Effector memory CD4-positive, alpha-beta T cell (primary cell): Measurements from ENCODE around the gene KCNH5.
"Not testable (repeated sequence)": the region's sequence is repeated elsewhere in the genome, so short reads cannot be mapped to it uniquely, and the experiment has no call there.

Experiments
- DNase-seq, 3 donors: peaks; one replicate each; pipeline ENCODE4 v3.0.0-alpha.2; 2020
- H3K27ac ChIP-seq: 2 replicates; pipeline ENCODE4 v1.7.0; 2013; ENCODE audit warnings: mild to moderate bottlenecking, low read length, moderate library complexity; ENCODE audit not compliant: insufficient read depth, poor library complexity, severe bottlenecking
- H3K27me3 ChIP-seq: replicated peaks from 2 replicates; pipeline ENCODE4 v1.7.0; 2013; ENCODE audit warnings: mild to moderate bottlenecking, low read length; ENCODE audit not compliant: insufficient read depth, control insufficient read depth, poor library complexity, severe bottlenecking
- H3K36me3 ChIP-seq: 2 replicates; pipeline ENCODE4 v1.7.0; 2013; ENCODE audit warnings: mild to moderate bottlenecking, low read length, moderate library complexity; ENCODE audit not compliant: control insufficient read depth, insufficient read depth
- H3K4me1 ChIP-seq: 2 replicates; pipeline ENCODE4 v1.7.0; 2013; ENCODE audit warnings: low read length, mild to moderate bottlenecking; ENCODE audit not compliant: control insufficient read depth, insufficient read depth, poor library complexity, severe bottlenecking
- H3K4me3 ChIP-seq: 2 replicates; pipeline ENCODE4 v1.7.0; 2013; ENCODE audit warnings: low read length, low read depth, mild to moderate bottlenecking; ENCODE audit not compliant: insufficient read depth, poor library complexity, severe bottlenecking
- H3K9me3 ChIP-seq: 2 replicates; pipeline ENCODE4 v1.7.0; 2013; ENCODE audit warnings: mild to moderate bottlenecking, low read length, moderate library complexity; ENCODE audit not compliant: control insufficient read depth

KCNH5 gene

GRCh38 chr14:62778310-62778709, 266.9 kb downstream of the KCNH5 start:
- Histone ChIP-seq H3K4me1 (no peaks in the 10 kb centered on the region), H3K27me3 (no peaks in the 10 kb centered on the region), H3K27ac (no peak overlapping the region), H3K36me3 (no peaks in the 10 kb centered on the region), H3K9me3 (no peaks in the 10 kb centered on the region), H3K4me3 (no peak overlapping the region)
- DNase-seq, result no peak

DNA sequence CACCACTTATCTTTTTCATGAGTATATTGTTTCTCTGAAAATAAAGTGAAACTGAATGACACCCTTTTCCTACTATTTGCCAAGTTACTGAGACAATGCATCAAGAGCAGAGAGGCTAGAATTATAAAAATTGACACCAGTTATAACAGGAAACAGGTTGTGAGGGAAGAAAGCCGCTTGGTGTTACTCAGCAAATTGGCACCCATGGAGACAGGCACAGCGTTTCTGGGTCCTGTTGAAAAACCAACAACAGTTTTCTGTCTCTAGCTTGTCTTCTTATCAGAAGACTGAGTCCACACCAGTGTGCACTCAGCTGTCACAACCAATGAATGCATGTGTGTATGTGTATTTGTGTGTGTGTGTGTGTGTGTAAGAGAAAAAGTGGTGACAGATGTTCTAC, 267.7 kb downstream of the KCNH5 start:
- H3K4me1 ChIP-seq, result no peaks in the 10 kb centered on the region
- no peaks in the 10 kb centered on the region for H3K9me3 ChIP-seq
- no peaks in the 10 kb centered on the region for H3K27me3 ChIP-seq
- no peak overlapping the region for H3K4me3 ChIP-seq
- no peaks in the 10 kb centered on the region for H3K36me3 ChIP-seq
- no peak for DNase-seq
- no peak overlapping the region for H3K27ac ChIP-seq

DNA sequence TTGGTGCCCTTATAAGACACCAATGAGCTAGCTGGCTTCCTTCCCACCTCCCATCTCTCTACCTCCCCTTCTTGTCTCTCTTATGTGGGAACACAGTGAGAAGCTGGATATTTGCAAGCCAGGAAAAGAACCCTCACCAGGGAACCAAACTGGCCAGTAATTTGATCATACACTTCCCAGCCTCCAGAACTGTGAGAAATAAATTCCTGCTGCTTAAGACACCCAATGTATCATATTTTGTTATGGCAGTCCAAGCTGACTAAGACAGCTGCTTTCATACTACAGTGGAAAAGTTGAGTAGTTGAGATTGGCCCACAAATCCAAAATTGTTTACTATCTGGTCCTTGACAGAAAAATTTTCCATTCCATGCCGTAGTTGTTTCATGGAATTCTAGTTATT, 269.0 kb downstream of the KCNH5 start:
- Histone ChIP-seq H3K27ac (no peak overlapping the region), H3K4me1 (no peaks in the 10 kb centered on the region), H3K9me3 (no peaks in the 10 kb centered on the region), H3K36me3 (no peaks in the 10 kb centered on the region), H3K4me3 (no peak overlapping the region), H3K27me3 (no peaks in the 10 kb centered on the region)
- DNase-seq, result no peak

DNA sequence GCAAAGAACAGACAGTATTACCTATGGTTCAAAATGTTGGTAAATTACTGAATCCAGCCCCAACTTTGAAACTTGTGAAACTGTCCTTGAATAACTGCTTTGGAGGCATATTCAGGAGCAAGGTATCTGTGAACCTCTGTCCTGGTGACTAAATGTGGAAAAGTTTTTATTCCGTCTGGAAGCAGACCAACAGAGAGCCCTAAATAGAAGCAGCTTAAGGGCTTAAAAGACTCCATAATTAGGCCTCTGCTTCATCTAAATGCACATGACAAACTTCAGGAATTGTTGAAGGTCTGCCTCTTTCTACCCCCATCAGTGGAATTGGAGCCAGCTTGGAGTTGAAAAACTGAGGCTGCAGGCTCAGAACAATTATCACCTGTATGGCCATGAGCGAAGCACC, 276.5 kb downstream of the KCNH5 start:
- no peaks in the 10 kb centered on the region for H3K9me3 ChIP-seq

DNA sequence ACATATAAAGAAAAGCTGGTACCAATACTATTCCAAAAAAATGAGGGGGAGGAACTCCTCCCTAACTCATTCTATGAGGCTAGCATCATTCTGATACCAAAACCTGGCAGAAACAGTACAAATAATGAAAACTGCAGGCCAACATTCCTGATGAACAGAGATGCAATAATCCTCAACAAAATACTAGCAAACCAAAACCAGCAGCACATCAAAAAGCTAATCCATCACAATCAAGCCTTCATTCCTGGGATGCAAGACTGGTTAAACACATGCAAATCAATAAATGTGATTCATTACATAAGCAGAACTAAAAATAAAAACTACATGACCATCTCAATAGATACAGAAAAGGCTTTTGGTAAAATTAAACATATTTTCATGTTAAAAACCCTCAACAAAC, 281.3 kb downstream of the KCNH5 start:
- Histone ChIP-seq H3K27ac (no peak overlapping the region), H3K4me1 (no peaks in the 10 kb centered on the region), H3K9me3 (no peaks in the 10 kb centered on the region), H3K27me3 (no peaks in the 10 kb centered on the region), H3K4me3 (no peak overlapping the region), H3K36me3 (no peaks in the 10 kb centered on the region)
- DNase-seq, result no peak

More for the DNA sequence above, 276.5 kb downstream of the KCNH5 start:
- DNase-seq, result no peak
- Histone ChIP-seq H3K4me3 (no peak overlapping the region), H3K36me3 (no peaks in the 10 kb centered on the region), H3K4me1 (no peaks in the 10 kb centered on the region), H3K27me3 (no peaks in the 10 kb centered on the region), H3K27ac (no peak overlapping the region)

GRCh38 chr14:62759796-62760195, 285.5 kb downstream of the KCNH5 start:
- Histone ChIP-seq H3K9me3 (no peaks in the 10 kb centered on the region), H3K4me1 (no peaks in the 10 kb centered on the region), H3K36me3 (no peaks in the 10 kb centered on the region), H3K27me3 (no peaks in the 10 kb centered on the region), H3K4me3 (no peak overlapping the region), H3K27ac (no peak overlapping the region)
- no peak for DNase-seq

DNA sequence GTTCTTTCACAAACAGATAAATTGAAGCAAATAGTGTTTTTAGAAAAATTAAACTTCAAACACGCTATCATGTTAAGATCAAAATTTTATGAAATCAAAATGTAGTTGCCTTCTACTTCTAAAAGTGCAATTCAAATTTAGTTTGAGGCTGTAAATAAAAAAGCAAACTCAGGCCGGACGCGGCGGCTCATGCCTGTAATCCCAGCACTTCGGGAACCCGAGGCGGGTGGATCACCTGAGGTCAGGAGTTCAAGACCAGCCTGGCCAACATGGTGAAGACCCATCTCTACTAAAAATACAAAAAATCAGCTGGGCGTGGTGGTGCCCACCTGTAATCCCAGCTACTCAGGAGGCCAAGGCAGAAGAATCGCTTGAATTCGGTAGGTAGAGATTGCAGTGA, 298.4 kb downstream of the KCNH5 start:
- not testable (repeated sequence) for H3K36me3 ChIP-seq, DNase-seq, H3K4me1 ChIP-seq, H3K9me3 ChIP-seq, H3K27me3 ChIP-seq, H3K4me3 ChIP-seq, H3K27ac ChIP-seq

DNA sequence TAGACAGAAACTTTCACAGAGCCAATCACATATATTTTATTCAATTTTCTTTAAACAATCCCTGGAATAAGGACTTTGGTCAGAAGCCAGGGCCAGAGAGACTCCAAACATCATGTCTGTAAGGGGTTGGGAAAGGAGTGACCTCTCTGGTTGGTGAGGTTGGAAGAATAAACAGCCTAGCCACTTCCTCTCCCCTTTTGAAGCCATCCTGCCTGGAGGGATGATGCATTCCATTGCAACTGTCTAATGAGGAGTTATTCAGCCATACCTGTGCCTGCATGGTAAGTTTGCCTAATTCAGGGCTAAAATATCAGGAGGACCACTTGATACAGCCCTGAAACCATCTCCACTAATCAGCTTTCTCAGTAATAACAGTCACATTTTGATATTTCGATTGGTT, 299.8 kb downstream of the KCNH5 start:
- Histone ChIP-seq H3K36me3 (no peaks in the 10 kb centered on the region), H3K4me3 (no peak overlapping the region), H3K9me3 (no peaks in the 10 kb centered on the region), H3K4me1 (no peaks in the 10 kb centered on the region), H3K27me3 (no peaks in the 10 kb centered on the region), H3K27ac (no peak overlapping the region)
- DNase-seq, result no peak

- Histone ChIP-seq H3K9me3 (no peaks in the 10 kb centered on the region), H3K27me3 (no peaks in the 10 kb centered on the region), H3K27ac (no peak overlapping the region), H3K36me3 (no peaks in the 10 kb centered on the region), H3K4me1 (no peaks in the 10 kb centered on the region), H3K4me3 (no peak overlapping the region)
- no peak for DNase-seq
Measured at GRCh38 chr14:62743560-62743959, 301.7 kb downstream of the KCNH5 start.

DNA sequence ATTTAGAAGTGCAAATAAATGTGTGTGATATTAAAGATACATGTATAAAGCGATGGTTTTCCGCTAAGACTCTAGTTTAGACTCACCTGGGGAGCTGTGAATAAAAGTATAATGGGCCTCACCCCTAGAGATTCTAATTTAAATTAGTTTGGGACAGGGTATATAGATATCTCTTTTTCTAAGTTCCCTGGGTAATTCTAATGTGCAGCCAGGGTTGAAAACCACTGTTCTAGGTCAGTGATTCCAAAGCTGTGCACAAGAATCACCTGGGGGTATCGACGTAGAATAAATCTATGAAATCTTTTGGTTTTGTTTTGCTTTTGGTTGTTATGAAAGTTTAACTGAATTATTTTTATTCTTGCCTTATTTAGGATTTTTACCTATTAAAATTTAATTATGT, 302.1 kb downstream of the KCNH5 start:
- DNase-seq, result no peak
- Histone ChIP-seq H3K4me3 (no peak overlapping the region), H3K27me3 (no peaks in the 10 kb centered on the region), H3K4me1 (no peaks in the 10 kb centered on the region), H3K27ac (no peak overlapping the region), H3K36me3 (no peaks in the 10 kb centered on the region), H3K9me3 (no peaks in the 10 kb centered on the region)

GRCh38 chr14:62739647-62740046, 305.6 kb downstream of the KCNH5 start:
- no peak for DNase-seq
- no peak overlapping the region for H3K4me3 ChIP-seq
- H3K9me3 ChIP-seq, result no peaks in the 10 kb centered on the region
- H3K36me3 ChIP-seq, result no peaks in the 10 kb centered on the region
- H3K27me3 ChIP-seq, result no peaks in the 10 kb centered on the region
- no peaks in the 10 kb centered on the region for H3K4me1 ChIP-seq
- H3K27ac ChIP-seq, result no peak overlapping the region
